Heart right ventricle (tissue), 16 donors: ENCODE measurements around the gene STARD10. TPM values are rescaled to one million over a fixed set of nuclear protein-coding genes. Genes with fewer than 3 reads are reported as not detected.

ENCODE experiments used
- ATAC-seq, 8 donors: fragments of 200-7000 bp; cut with Tn5 transposase; one replicate each; pipeline ENCODE4 v1.9.1; 2020; ENCODE audit warnings: mild to moderate bottlenecking in 8 of 8, moderate library complexity in 8 of 8, moderate number of reproducible peaks in 1 of 8
- DNase-seq, 2 donors: peaks; one replicate each; pipeline ENCODE4 v3.0.0-alpha.2; 2020
- H3K27ac ChIP-seq, 10 donors: fragments of 200-600 bp; sonication (generic) in 2 of 10; one replicate each; pipeline versions ENCODE4 v1.5.0 to v1.8.0; 2020 to 2022; ENCODE audit warnings: mild to moderate bottlenecking in 3 of 10
- H3K27me3 ChIP-seq, 7 donors: fragments of 200-600 bp; one replicate each; pipeline ENCODE4 v1.8.0; 2021 to 2022; ENCODE audit warnings: mild to moderate bottlenecking in 2 of 7
- H3K36me3 ChIP-seq, 9 donors: fragments of 200-600 bp; sonication (generic) in 1 of 9; one replicate each; pipeline versions ENCODE4 v1.5.0 to v1.8.0; 2020 to 2022; ENCODE audit warnings: mild to moderate bottlenecking in 2 of 9
- H3K4me1 ChIP-seq, 9 donors: fragments of 200-600 bp; sonication (generic) in 1 of 9; one replicate each; pipeline versions ENCODE4 v1.5.0 to v1.8.0; 2020 to 2022; ENCODE audit warnings: mild to moderate bottlenecking in 4 of 9
- H3K4me3 ChIP-seq, 10 donors: fragments of 200-600 bp; sonication (generic) in 2 of 10; one replicate each; pipeline versions ENCODE4 v1.5.0 to v1.8.0; 2020 to 2022; ENCODE audit warnings: mild to moderate bottlenecking in 7 of 10, moderate library complexity in 2 of 10
- H3K9me3 ChIP-seq, 11 donors: fragments of 200-600 bp in 10 of 11; sonication (generic) in 2 of 11; one replicate each; pipeline versions ENCODE4 v1.5.0 to v1.8.0; 2013 to 2022; ENCODE audit warnings: mild to moderate bottlenecking in 2 of 11, control low read depth in 1 of 11, moderate library complexity in 1 of 11
- CTCF ChIP-seq, 9 donors: fragments of 200-600 bp; sonication (generic) in 2 of 9; IDR thresholded peaks; one replicate each; pipeline versions ENCODE4 v1.5.0 to v1.8.0; 2021 to 2022; ENCODE audit warnings: antibody characterized with exemption in 9 of 9, mild to moderate bottlenecking in 5 of 9, moderate library complexity in 1 of 9
- WGBS, 2 donors: extraction: QIAGEN DNeasy Blood & Tissue Kit; methylation state at CpG; one replicate each; pipeline ENCODE4 v1.1.7; 2013; ENCODE audit warnings: inconsistent platforms in 1 of 2; 5-methylcytosine and 5-hydroxymethylcytosine counted together
- intact Hi-C, 10 donors: fragments of 100-400 bp; cut with DNase I; formaldehyde crosslinking; loops; one replicate each; pipeline versions ENCODE4 v1.11.1 to v1.14.2; 2022
- polyA plus RNA-seq, 2 donors: library from polyadenylated mRNA; stranded (reverse); fragments of 200-250 nt; gene quantifications; one replicate each; pipeline ENCODE4 v1.2.3, GENCODE V29; 2013
- total RNA-seq, 10 donors: library from RNA; stranded (reverse); fragmentation: NEBNext Ultra II Directional in 3 of 10; extraction: Animal tissue kit (Norgen Biotek cat#: 25700) in 3 of 10; gene quantifications; one replicate each; pipeline versions ENCODE4 v1.2.1 to v1.2.4, GENCODE V29; 2021 to 2023
- donor health status: Arrhythmogenic right ventricular cardiomyopathy.
- donor health status: ischemic (EF 13 %, LVEDD 7.1; RV severe dilation, severe dysfunction).
- donor health status: healthy with polysubstance abuse.
- donor health status: DM: no; HTN: yes; CAD: no.
- donor health status: DM: no; HTN: no; CAD: no.
- donor health status: ischemic (EF 25% LVEDD 6.9; RV normal size, moderate dysfunction).
- donor health status: ischemic (EF 25% LVEDD 5.7; RV mildly dilated, moderate dysfunction).
- donor health status: healthy.
- donor health status: DM: yes; HTN: yes; CAD: no.
- donor health status: Ischemic cardiomyopathy.
- donor health status: ischemic (EF 35%, LVEDD 5.7; RV mildly dilated, moderate dysfunction).
- donor health status: nonischemic (EF 11% LVEDD 7.7; RV severe dilation, severe dysfunction).
- donor health status: DM: yes; HTN: yes; CAD: no.
- donor health status: PGD.
- donor health status: ischemic (EF 29% LVEDD 5.4; RV normal size, mild dysfunction).
- donor health status: nonischemic (EF 23%, LVEDD 6.1; RV moderate dilation, normal function).

STARD10 gene
- total and polyA plus RNA-seq, 12 donors: 36.1 to 291 (median 51.3) TPM

DNA sequence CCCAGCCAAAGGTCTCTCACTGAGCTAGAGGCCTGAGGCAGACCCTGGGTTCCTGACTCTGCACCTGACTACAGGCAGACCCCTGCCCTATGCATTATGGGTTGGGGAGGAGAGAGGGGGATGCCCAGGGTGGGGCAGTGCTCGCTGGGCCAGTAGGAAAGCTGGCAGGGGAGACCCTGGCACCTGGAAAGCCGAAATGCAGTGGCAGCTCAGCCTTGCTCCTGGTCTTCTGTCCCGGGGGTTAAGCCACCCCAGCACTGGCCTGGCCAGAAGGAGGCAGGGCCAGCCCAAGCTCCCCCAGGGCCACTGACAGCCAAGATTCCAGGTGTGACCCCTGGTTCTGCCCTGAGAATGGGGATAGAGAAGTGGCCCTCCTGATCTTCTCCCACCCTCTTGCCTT, 47.0 kb downstream of the STARD10 start:
- no peaks in the 10 kb centered on the region for H3K9me3 ChIP-seq
- intact Hi-C loops: no loop called here
- H3K4me3 ChIP-seq: no peak overlapping the region
- ATAC-seq (no peak), DNase-seq (no peak)
- no peaks in the 10 kb centered on the region for H3K27me3 ChIP-seq
- H3K36me3 ChIP-seq: no peaks in the 10 kb centered on the region
- peaks cover 0 to 51% (median 22%) of the 10 kb centered on the region in 9 donors for H3K4me1 ChIP-seq
- H3K27ac ChIP-seq: no peak overlapping the region
- no peak for TF ChIP-seq CTCF (IDR thresholded peaks at IDR 0.05)
- 80 to 88% methylated on average over 3 of the region's 3 CpGs for WGBS, 2 donors

- no peak for TF ChIP-seq CTCF (IDR thresholded peaks at IDR 0.05)
- Histone ChIP-seq H3K36me3 (no peaks in the 10 kb centered on the region), H3K4me3 (no peak overlapping the region), H3K4me1 (peaks cover 0 to 51% (median 22%) of the 10 kb centered on the region in 9 donors), H3K9me3 (no peaks in the 10 kb centered on the region), H3K27me3 (no peaks in the 10 kb centered on the region), H3K27ac (no peak overlapping the region)
- 85 to 86% methylated on average over 11 of the region's 11 CpGs for WGBS, 2 donors
- DNase-seq: no peak
- intact Hi-C loops: no loop called here
- no peak for ATAC-seq
Observed at GRCh38 chr11:72745925-72746550, 47.8 kb downstream of the STARD10 start.

- ATAC-seq: no peak
- no peak overlapping the region for H3K4me3 ChIP-seq
- no peaks in the 10 kb centered on the region for H3K9me3 ChIP-seq
- no peak for TF ChIP-seq CTCF (IDR thresholded peaks at IDR 0.05)
- no peak overlapping the region for H3K27ac ChIP-seq
- no peaks in the 10 kb centered on the region for H3K27me3 ChIP-seq
- intact Hi-C loops: no loop called here
- H3K4me1 ChIP-seq: peaks cover 0 to 51% (median 17%) of the 10 kb centered on the region in 9 donors
- WGBS, 2 donors: 79 to 90% methylated on average over 5 of the region's 5 CpGs
- H3K36me3 ChIP-seq: no peaks in the 10 kb centered on the region
- no peak for DNase-seq
Observed at GRCh38 chr11:72745511-72745910, 48.3 kb downstream of the STARD10 start.

- DNase-seq (no peak), ATAC-seq (no peak)
- Histone ChIP-seq H3K4me1 (peaks cover 0 to 53% (median 17%) of the 10 kb centered on the region in 9 donors), H3K36me3 (no peaks in the 10 kb centered on the region), H3K27me3 (no peaks in the 10 kb centered on the region), H3K9me3 (no peaks in the 10 kb centered on the region), H3K4me3 (no peak overlapping the region), H3K27ac (no peak overlapping the region)
- intact Hi-C loops: no loop called here
- no peak for TF ChIP-seq CTCF (IDR thresholded peaks at IDR 0.05)
- 80 to 93% methylated on average over 6 of the region's 6 CpGs for WGBS, 2 donors
Observed at GRCh38 chr11:72744474-72744873, 49.4 kb downstream of the STARD10 start.
